Immature natural killer cell (primary cell): ENCODE results near the gene CCDC30. TPM values are rescaled to one million over a fixed set of nuclear protein-coding genes. Genes with fewer than 3 reads are reported as not detected.

ENCODE experiments used
- DNase-seq, 3 donors: peaks; one replicate each; pipeline ENCODE4 v3.0.0; 2022; ENCODE audit warnings: mixed read lengths in 1 of 3
- H3K27ac Mint-ChIP-seq, 6 donors: one replicate each; pipeline ENCODE4 v1.8.0; 2020; ENCODE audit warnings: mixed read lengths in 6 of 6, mild to moderate bottlenecking in 5 of 6, inconsistent platforms in 4 of 6, moderate library complexity in 3 of 6
- H3K27me3 Mint-ChIP-seq, 3 donors: one replicate each; pipeline ENCODE4 v1.8.0; 2020 to 2021; ENCODE audit warnings: low read depth in 3 of 3, mild to moderate bottlenecking in 3 of 3, mixed read lengths in 3 of 3, moderate library complexity in 3 of 3, inconsistent platforms in 1 of 3
- H3K36me3 Mint-ChIP-seq, 3 donors: one replicate each; pipeline ENCODE4 v1.8.0; 2020; ENCODE audit warnings: mixed read lengths in 3 of 3, inconsistent platforms in 2 of 3, mild to moderate bottlenecking in 2 of 3
- H3K4me1 Mint-ChIP-seq, 2 donors: one replicate each; pipeline ENCODE4 v1.8.0; 2020; ENCODE audit warnings: inconsistent platforms in 2 of 2, mild to moderate bottlenecking in 2 of 2, mixed read lengths in 2 of 2, moderate library complexity in 1 of 2
- H3K4me3 Mint-ChIP-seq, 5 donors: one replicate each; pipeline ENCODE4 v1.8.0; 2020; ENCODE audit warnings: mild to moderate bottlenecking in 5 of 5, mixed read lengths in 5 of 5, inconsistent platforms in 3 of 5, moderate library complexity in 3 of 5
- H3K9me3 Mint-ChIP-seq, 6 donors: one replicate each; pipeline ENCODE4 v1.8.0; 2020; ENCODE audit warnings: mild to moderate bottlenecking in 6 of 6, mixed read lengths in 6 of 6, inconsistent platforms in 4 of 6, moderate library complexity in 3 of 6
- polyA plus RNA-seq, 3 donors: library from polyadenylated mRNA; unstranded; fragments of 300-500 nt; fragmentation: Illumina TruSeq; gene quantifications; one replicate each; pipeline ENCODE4 v1.2.3, GENCODE V29; 2021

The CCDC30 gene
- polyA plus RNA-seq, 3 donors from 2014 or later = 2.7 TPM; not detected in 1

GRCh38 chr1:42703888-42704464 lies 240.9 kb downstream of the CCDC30 start:
- H3K4me3 Mint-ChIP-seq = no peak overlapping the region
- no peaks in the 10 kb centered on the region for H3K9me3 Mint-ChIP-seq
- H3K4me1 Mint-ChIP-seq = peaks cover 1 to 7% of the 10 kb centered on the region in 2 donors
- peaks cover 0 to 67% (median 24%) of the 10 kb centered on the region in 3 donors for H3K36me3 Mint-ChIP-seq
- DNase-seq = no peak
- peaks cover 2 to 5% (median 4%) of the 10 kb centered on the region in 3 donors for H3K27me3 Mint-ChIP-seq
- peak overlapping the region in 4 of 6 donors; percentile 19 to 50 (median 34) for H3K27ac Mint-ChIP-seq

Other genes with a start within 250 kb of the CCDC30 start
- 10 to 100 TPM; 16.3 to 32.3 (median 24.5) TPM for gene FOXJ3, start 128.1 kb upstream of the CCDC30 start, polyA plus RNA-seq
- 1 to 10 TPM in 1 of 3 donors, under 1 TPM in 2; 0.34 to 1.1 (median 0.58) TPM for gene RIMKLA, start 82.5 kb upstream of the CCDC30 start, polyA plus RNA-seq
- under 1 TPM in 1 of 3 donors, not detected in 2; 0.39 TPM for gene ZMYND12, start 7.3 kb upstream of the CCDC30 start, polyA plus RNA-seq
- 100 to 1,000 TPM; 119 to 175 (median 129) TPM for gene PPCS, start 6.7 kb upstream of the CCDC30 start, polyA plus RNA-seq
- gene PPIH, start 195.1 kb downstream of the CCDC30 start, polyA plus RNA-seq = 100 to 1,000 TPM in 1 of 3 donors, 10 to 100 TPM in 2; 52.1 to 102 (median 80.7) TPM
- gene YBX1, start 219.1 kb downstream of the CCDC30 start, polyA plus RNA-seq = 10 to 100 TPM; 51.5 to 70.0 (median 69.4) TPM